HEK293 (cell line): Measurements from ENCODE around the gene ZNF428.

Source experiments
- CTCF ChIP-seq: fragments of 450-650 bp; formaldehyde crosslinking; IDR thresholded peaks from 2 replicates; pipeline ENCODE4 v1.5.1; 2016; ENCODE audit warnings: missing biosample characterization, missing genetic modification characterization
- KLF16 ChIP-seq: fragments of 450-650 bp; formaldehyde crosslinking; IDR thresholded peaks from 2 replicates; pipeline ENCODE4 v1.5.1; 2017; ENCODE audit warnings: missing biosample characterization, missing genetic modification characterization
- PRDM4 ChIP-seq: fragments of 450-650 bp; formaldehyde crosslinking; IDR thresholded peaks from 2 replicates; pipeline ENCODE4 v1.5.1; 2017; ENCODE audit warnings: missing biosample characterization, missing genetic modification characterization
- REST ChIP-seq: fragments of 450-650 bp; formaldehyde crosslinking; IDR thresholded peaks from 2 replicates; pipeline ENCODE4 v1.5.1; 2016; ENCODE audit warnings: missing biosample characterization, missing genetic modification characterization
- ZIC2 ChIP-seq: fragments of 450-650 bp; formaldehyde crosslinking; IDR thresholded peaks from 2 replicates; pipeline ENCODE4 v1.5.1; 2016; ENCODE audit warnings: missing biosample characterization, missing genetic modification characterization
- ZNF138 ChIP-seq: fragments of 450-650 bp; formaldehyde crosslinking; IDR thresholded peaks from 2 replicates; pipeline ENCODE4 v1.5.1; 2016; ENCODE audit warnings: missing biosample characterization, missing genetic modification characterization, borderline replicate concordance
- ZNF211 ChIP-seq: fragments of 450-650 bp; formaldehyde crosslinking; IDR thresholded peaks from 2 replicates; pipeline ENCODE4 v1.5.1; 2016; ENCODE audit warnings: low read depth, missing biosample characterization, missing genetic modification characterization
- ZNF266 ChIP-seq: fragments of 450-650 bp; formaldehyde crosslinking; IDR thresholded peaks from 2 replicates; pipeline ENCODE4 v1.5.1; 2016; ENCODE audit warnings: missing biosample characterization, missing genetic modification characterization, low read depth
- ZNF416 ChIP-seq: fragments of 450-650 bp; formaldehyde crosslinking; IDR thresholded peaks from 2 replicates; pipeline ENCODE4 v1.5.1; 2016; ENCODE audit warnings: missing biosample characterization, missing genetic modification characterization
- ZNF76 ChIP-seq: fragments of 450-650 bp; formaldehyde crosslinking; IDR thresholded peaks from 2 replicates; pipeline ENCODE4; 2016; ENCODE audit warnings: low read depth, missing biosample characterization, missing genetic modification characterization, borderline replicate concordance
- ZSCAN18 ChIP-seq: fragments of 450-650 bp; formaldehyde crosslinking; IDR thresholded peaks from 2 replicates; pipeline ENCODE4 v1.5.1; 2016; ENCODE audit warnings: missing biosample characterization, missing genetic modification characterization

- TF ChIP-seq CTCF (tag by site-specific recombination) (no peak), ZNF266 (tag by site-specific recombination) (no peak), ZNF138 (tag by site-specific recombination) (no peak), ZSCAN18 (no peak), KLF16 (no peak), ZIC2 (tag by site-specific recombination) (no peak), PRDM4 (tag by site-specific recombination) (no peak), REST (tag by site-specific recombination) (no peak), ZNF76 (tag by site-specific recombination) (no peak), ZNF416 (no peak), ZNF211 (tag by site-specific recombination) (no peak)
Measured at GRCh38 chr19:43633520-43633919, 14.1 kb upstream of the ZNF428 start.
